Measurements from ENCODE around the gene RPTOR.

- TF ChIP-seq CTCF (conservative IDR thresholded peaks at IDR 0.05; ENCODE audit: low read depth, low read length), result no peak
- TF ChIP-seq EZH2 (IDR thresholded peaks at IDR 0.05; ENCODE audit: low read length, unreplicated experiment), result no peak
- TF ChIP-seq EZH2phosphoT487 (IDR thresholded peaks at IDR 0.05; ENCODE audit: borderline replicate concordance, low read length), result no peak
These were observed 226.4 kb downstream of the RPTOR start for GRCh38 chr17:80770881-80771611.
